Choroid plexus epithelial cell (primary cell): ENCODE results near the gene HEATR1.

Experiments
- DNase-seq: peaks from one replicate; pipeline ENCODE4 v3.0.0-alpha.2; 2010; ENCODE audit warnings: low read depth
- H3K4me3 ChIP-seq: 2 replicates; pipeline ENCODE4 v1.5.1; 2011; ENCODE audit warnings: low read depth, mild to moderate bottlenecking, control low read depth, low read length, moderate library complexity
- CTCF ChIP-seq: conservative IDR thresholded peaks from 2 replicates; pipeline ENCODE4 v1.5.1; 2011; ENCODE audit warnings: low read depth, mild to moderate bottlenecking, control low read depth, inconsistent platforms, low read length, moderate library complexity

HEATR1 gene

DNA sequence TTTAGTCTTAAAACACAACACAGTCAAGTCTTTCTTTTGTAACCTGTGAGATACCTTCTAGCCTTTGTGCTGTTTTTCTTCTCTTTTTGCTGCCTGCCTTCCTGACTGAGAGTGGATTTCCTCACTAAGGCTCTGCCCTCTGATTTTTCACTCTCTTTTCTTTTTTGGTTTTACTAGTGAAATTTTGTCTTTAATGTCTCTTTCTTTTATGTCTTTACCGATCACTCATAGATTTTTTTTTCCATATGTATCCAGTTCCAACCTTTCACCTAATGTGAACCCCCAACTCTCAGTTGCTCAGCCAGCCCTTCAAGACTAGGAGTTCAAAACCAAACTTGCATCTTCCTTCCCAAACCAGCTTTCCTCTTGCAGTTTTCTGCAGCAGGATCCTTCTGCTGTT is 74.0 kb downstream of the HEATR1 start:
- no peak for TF ChIP-seq CTCF
- no peak for DNase-seq
- no peak overlapping the region for H3K4me3 ChIP-seq

GRCh38 chr1:236526079-236526478 is 78.2 kb downstream of the HEATR1 start:
- DNase-seq = no peak
- H3K4me3 ChIP-seq = no peak overlapping the region
- TF ChIP-seq CTCF = no peak

GRCh38 chr1:236524895-236525184 is 79.5 kb downstream of the HEATR1 start:
- DNase-seq = no peak
- H3K4me3 ChIP-seq = peak overlapping the region; percentile 69
- no peak for TF ChIP-seq CTCF

GRCh38 chr1:236524142-236524894 is 80.0 kb downstream of the HEATR1 start:
- no peak for TF ChIP-seq CTCF
- peak; percentile 88 for DNase-seq
- peak overlapping the region; percentile 69 for H3K4me3 ChIP-seq

GRCh38 chr1:236523704-236524141 is 80.6 kb downstream of the HEATR1 start, which contains the start of gene LGALS8:
LGALS8 (plus strand) TSS chr1:236523982; CDS start chr1:236526071, 2,089 bp downstream.
- TF ChIP-seq CTCF = peak; percentile 3
- peak within 1 kb of the TSS; percentile 69 for H3K4me3 ChIP-seq
- peak; percentile 82 for DNase-seq

- TF ChIP-seq CTCF = no peak
- DNase-seq = no peak
- peak overlapping the region; percentile 69 for H3K4me3 ChIP-seq
These were observed 81.2 kb downstream of the HEATR1 start for GRCh38 chr1:236522937-236523703.
